DND-41 (cell line): ENCODE results near the gene SGPL1.

Experiments used
- ATAC-seq: fragments of 200-7000 bp; cut with Tn5 transposase; 3 replicates; pipeline ENCODE4 v1.9.1; 2021; ENCODE audit warnings: low read depth; ENCODE audit not compliant: insufficient read depth
- DNase-seq: peaks from one replicate; pipeline ENCODE4 v3.0.0-alpha.2; 2020
- H2AFZ ChIP-seq: 2 replicates; pipeline ENCODE4 v1.6.0; 2012; ENCODE audit warnings: low read depth, low read length
- H3K27ac ChIP-seq: 2 replicates; pipeline ENCODE4 v1.5.1; 2012; ENCODE audit warnings: low read length, inconsistent platforms
- H3K27me3 ChIP-seq: fragments of 200-600 bp; sonication (generic); 2 replicates; pipeline ENCODE4 v1.6.0; 2012; ENCODE audit warnings: low read length, mild to moderate bottlenecking, inconsistent platforms; ENCODE audit not compliant: insufficient read depth, poor library complexity
- H3K36me3 ChIP-seq: 2 replicates; pipeline ENCODE4 v1.5.1; 2012; ENCODE audit warnings: low read length, inconsistent platforms; ENCODE audit not compliant: insufficient read depth
- H3K4me1 ChIP-seq: 2 replicates; pipeline ENCODE4 v1.5.1; 2012; ENCODE audit warnings: mild to moderate bottlenecking, low read length; ENCODE audit not compliant: insufficient read depth
- H3K4me2 ChIP-seq: 2 replicates; pipeline ENCODE4 v1.6.0; 2012; ENCODE audit warnings: mild to moderate bottlenecking, moderate library complexity, low read length, inconsistent platforms; ENCODE audit not compliant: insufficient read depth
- H3K4me3 ChIP-seq, 2 experiments: fragments of 200-600 bp in 1 of 2; shearing (Covaris generic) in 1 of 2; 2 replicates each; pipeline ENCODE4 v1.5.1; 2012 to 2016; ENCODE audit warnings: inconsistent platforms in 2 of 2, low read length in 2 of 2, mild to moderate bottlenecking in 2 of 2, low read depth in 1 of 2, moderate library complexity in 1 of 2
- H3K79me2 ChIP-seq: 2 replicates; pipeline ENCODE4 v1.6.0; 2012; ENCODE audit warnings: low read length, inconsistent platforms; ENCODE audit not compliant: insufficient read depth
- H3K9ac ChIP-seq: 2 replicates; pipeline ENCODE4 v1.6.0; 2012; ENCODE audit warnings: low read depth, mild to moderate bottlenecking, inconsistent platforms, low read length, moderate library complexity
- H3K9me3 ChIP-seq: 2 replicates; pipeline ENCODE4 v1.5.1; 2012; ENCODE audit warnings: low read length, moderate library complexity, mild to moderate bottlenecking, inconsistent platforms; ENCODE audit not compliant: insufficient read depth, severe bottlenecking
- H4K20me1 ChIP-seq: 2 replicates; pipeline ENCODE4 v1.6.0; 2012; ENCODE audit warnings: low read length; ENCODE audit not compliant: insufficient read depth
- CTCF ChIP-seq: IDR thresholded peaks from 2 replicates; pipeline ENCODE4 v1.5.1; 2012; ENCODE audit warnings: borderline replicate concordance, low read length, moderate library complexity, mild to moderate bottlenecking; ENCODE audit not compliant: poor library complexity, severe bottlenecking; ENCODE audit errors: extremely low read depth
- EZH2 ChIP-seq: IDR thresholded peaks from 3 replicates; pipeline ENCODE4 v1.6.1; 2012; ENCODE audit warnings: borderline replicate concordance, low read depth, mild to moderate bottlenecking, moderate library complexity, low read length, inconsistent platforms; ENCODE audit not compliant: severe bottlenecking

Gene SGPL1

GRCh38 chr10:70912556-70912955 is 96.8 kb downstream of the SGPL1 start:
- peaks cover 11% of the 10 kb centered on the region for H3K27me3 ChIP-seq
- no peaks in the 10 kb centered on the region for H3K4me1 ChIP-seq
- H3K4me2 ChIP-seq = no peak overlapping the region
- no peaks in the 10 kb centered on the region for H3K36me3 ChIP-seq
- no peak overlapping the region for H3K4me3 ChIP-seq
- no peaks in the 10 kb centered on the region for H3K9me3 ChIP-seq
- H3K79me2 ChIP-seq = no peaks in the 10 kb centered on the region
- H4K20me1 ChIP-seq = no peaks in the 10 kb centered on the region
- H3K9ac ChIP-seq = no peak overlapping the region
- H2AFZ ChIP-seq = no peak overlapping the region
- DNase-seq (no peak), ATAC-seq (no peak)
- H3K27ac ChIP-seq = no peak overlapping the region
- no peak for TF ChIP-seq CTCF
- TF ChIP-seq EZH2 = no peak

GRCh38 chr10:70913191-70913892 is 97.6 kb downstream of the SGPL1 start:
- H4K20me1 ChIP-seq = no peaks in the 10 kb centered on the region
- ATAC-seq (no peak), DNase-seq (no peak)
- no peaks in the 10 kb centered on the region for H3K9me3 ChIP-seq
- H3K79me2 ChIP-seq = no peaks in the 10 kb centered on the region
- TF ChIP-seq CTCF = no peak
- no peak for TF ChIP-seq EZH2
- H3K27me3 ChIP-seq = peaks cover 11% of the 10 kb centered on the region
- H3K27ac ChIP-seq = no peak overlapping the region
- no peak overlapping the region for H3K9ac ChIP-seq
- H3K4me2 ChIP-seq = no peak overlapping the region
- no peak overlapping the region for H2AFZ ChIP-seq
- no peaks in the 10 kb centered on the region for H3K36me3 ChIP-seq
- no peak overlapping the region for H3K4me3 ChIP-seq
- no peaks in the 10 kb centered on the region for H3K4me1 ChIP-seq

- Histone ChIP-seq H3K9ac (no peak overlapping the region), H2AFZ (no peak overlapping the region), H3K27ac (no peak overlapping the region), H3K9me3 (no peaks in the 10 kb centered on the region), H3K4me1 (no peaks in the 10 kb centered on the region), H3K4me3 (no peak overlapping the region), H4K20me1 (no peaks in the 10 kb centered on the region), H3K79me2 (no peaks in the 10 kb centered on the region), H3K4me2 (no peak overlapping the region), H3K27me3 (peaks cover 11% of the 10 kb centered on the region), H3K36me3 (no peaks in the 10 kb centered on the region)
- DNase-seq = no peak
- no peak for TF ChIP-seq CTCF
- no peak for TF ChIP-seq EZH2
- ATAC-seq = no peak
These were observed 98.1 kb downstream of the SGPL1 start for GRCh38 chr10:70913893-70914240.
